Mesodermal cell (in vitro differentiated cells): ENCODE data around the gene DRAXIN.

ENCODE experiments used
- H3K27ac ChIP-seq: 2 replicates; pipeline ENCODE4 v1.7.0; 2013; ENCODE audit warnings: mild to moderate bottlenecking, low read depth, low read length, moderate library complexity; ENCODE audit not compliant: severe bottlenecking
- H3K36me3 ChIP-seq: 2 replicates; pipeline ENCODE4 v1.7.1; 2013; ENCODE audit warnings: mild to moderate bottlenecking, low read length, moderate library complexity; ENCODE audit not compliant: control insufficient read depth, insufficient read depth
- H3K4me1 ChIP-seq: one replicate; pipeline ENCODE4 v1.7.1; 2013; ENCODE audit warnings: mild to moderate bottlenecking, low read length; ENCODE audit not compliant: insufficient read depth, control insufficient read depth, poor library complexity, severe bottlenecking
- H3K4me3 ChIP-seq: 2 replicates; pipeline ENCODE4 v1.7.0; 2013; ENCODE audit warnings: low read length, control low read depth, mild to moderate bottlenecking; ENCODE audit not compliant: insufficient read depth, poor library complexity, severe bottlenecking; ENCODE audit errors: extremely low read depth
- H3K9me3 ChIP-seq: 2 replicates; pipeline ENCODE4 v1.7.1; 2013; ENCODE audit warnings: mild to moderate bottlenecking, low read length, moderate library complexity; ENCODE audit not compliant: control insufficient read depth
- WGBS, 2 experiments: methylation state at CpG; one replicate each; pipeline ENCODE4 v1.1.5; 2013; ENCODE audit warnings: missing lambda C conversion rate in 2 of 2; ENCODE audit not compliant: insufficient coverage in 2 of 2; 5-methylcytosine and 5-hydroxymethylcytosine counted together

The DRAXIN gene

DNA sequence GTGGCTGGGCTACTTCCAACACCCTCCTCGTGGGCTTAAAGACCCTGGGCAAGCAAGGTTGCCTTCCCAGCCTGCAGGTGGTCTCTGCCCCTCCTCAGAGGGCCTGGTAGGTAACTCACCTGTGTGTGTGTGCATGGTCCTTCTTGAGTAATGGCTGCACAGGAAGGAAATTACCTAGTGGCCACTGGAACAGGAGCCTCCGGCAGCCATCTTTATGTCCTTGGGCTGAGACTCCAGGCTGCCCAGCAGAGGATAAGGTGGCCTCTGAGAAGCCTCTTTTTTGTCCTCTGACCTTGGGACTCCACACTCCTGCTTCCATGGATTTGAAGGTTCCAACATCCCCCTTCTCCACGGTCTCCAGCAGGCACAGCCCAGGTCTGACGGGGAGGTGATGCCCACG, 20.0 kb downstream of the DRAXIN start:
- Histone ChIP-seq H3K9me3 (no peaks in the 10 kb centered on the region), H3K27ac (no peak overlapping the region), H3K36me3 (no peaks in the 10 kb centered on the region), H3K4me1 (no peaks in the 10 kb centered on the region), H3K4me3 (no peak overlapping the region)
- 93% methylated on average over 4 to 5 of the region's 5 CpGs for WGBS, 2 experiments

DNA sequence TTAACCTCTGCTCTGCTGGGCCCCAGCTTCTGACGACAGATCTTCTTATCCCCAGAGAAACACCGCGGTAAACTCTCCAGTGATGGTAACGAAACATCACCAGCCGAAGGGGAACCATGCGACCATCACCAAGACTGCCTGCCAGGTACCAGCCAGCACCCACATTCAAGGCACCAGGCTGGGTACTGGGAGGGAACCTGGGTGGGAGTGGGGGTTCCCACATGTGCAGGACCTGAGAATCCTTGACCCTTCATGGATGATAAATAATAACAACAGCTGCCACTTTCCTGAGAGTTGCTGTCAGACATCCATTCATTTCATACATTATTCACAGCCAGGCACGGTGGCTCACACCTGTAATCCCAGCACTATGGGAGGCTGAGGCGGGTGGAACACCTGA, 20.8 kb downstream of the DRAXIN start:
- Histone ChIP-seq H3K4me3 (no peak overlapping the region), H3K27ac (no peak overlapping the region), H3K36me3 (no peaks in the 10 kb centered on the region), H3K4me1 (no peaks in the 10 kb centered on the region), H3K9me3 (no peaks in the 10 kb centered on the region)
- 89 to 96% methylated on average over 5 to 7 of the region's 8 CpGs for WGBS, 2 experiments

DNA sequence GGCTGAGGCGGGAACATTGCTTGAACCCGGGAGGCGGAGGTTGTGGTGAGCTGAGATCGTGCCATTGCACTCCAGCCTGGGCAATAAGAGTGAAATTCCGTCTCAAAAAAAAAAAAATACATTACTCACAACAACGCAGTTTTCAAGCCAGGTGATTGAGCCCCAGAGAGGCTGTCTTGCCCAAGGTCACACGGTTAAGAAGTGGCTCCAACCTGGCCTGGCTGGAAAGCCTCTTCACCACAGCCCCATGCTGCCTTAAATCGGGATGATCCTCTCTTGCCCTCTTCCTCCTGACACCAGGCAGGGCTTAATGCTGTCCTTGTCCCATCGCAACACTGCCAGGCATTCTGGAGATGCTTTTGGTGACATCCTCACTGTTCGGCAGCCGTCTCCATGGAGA, 21.6 kb downstream of the DRAXIN start:
- no peak overlapping the region for H3K27ac ChIP-seq
- 86 to 95% methylated on average over 9 of the region's 11 CpGs for WGBS, 2 experiments
- no peaks in the 10 kb centered on the region for H3K36me3 ChIP-seq

DNA sequence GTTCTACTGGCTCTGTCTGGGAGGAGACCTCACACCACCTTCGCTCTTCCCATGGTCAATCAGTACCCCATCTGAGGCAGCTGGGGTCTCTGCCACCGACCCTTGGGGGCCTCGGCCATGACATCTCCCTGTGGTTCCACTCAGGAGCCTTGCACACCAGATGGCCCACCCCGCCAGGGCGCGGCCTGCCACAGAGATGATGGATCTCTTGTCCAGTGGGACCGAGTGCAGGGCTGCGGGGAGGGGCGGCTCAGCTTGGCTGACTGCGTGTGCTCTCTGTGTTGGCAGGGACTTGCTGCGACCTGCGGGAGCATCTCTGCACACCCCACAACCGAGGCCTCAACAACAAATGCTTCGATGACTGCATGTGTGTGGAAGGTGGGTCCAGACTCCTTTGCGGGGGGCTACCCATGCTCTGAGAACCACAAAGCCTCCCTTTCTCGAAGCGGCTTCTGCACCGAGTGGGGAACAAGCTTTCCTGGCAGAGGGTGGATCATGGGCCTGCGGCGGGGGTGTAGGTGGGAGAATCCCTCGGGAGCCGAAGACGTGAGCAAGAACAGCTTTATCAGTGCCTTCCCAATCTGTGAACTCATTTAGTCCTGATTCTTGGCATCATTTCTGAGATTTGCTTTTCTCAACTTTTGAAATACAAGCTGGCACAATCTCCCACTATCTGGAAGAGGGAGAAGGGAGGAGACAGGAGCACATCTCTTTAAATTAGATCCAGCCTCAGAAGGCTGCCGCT, 23.5 kb downstream of the DRAXIN start:
- no peaks in the 10 kb centered on the region for H3K4me1 ChIP-seq
- no peaks in the 10 kb centered on the region for H3K9me3 ChIP-seq
- H3K4me3 ChIP-seq: no peak overlapping the region
- H3K27ac ChIP-seq: no peak overlapping the region
- 95% methylated on average over 13 to 20 of the region's 24 CpGs for WGBS, 2 experiments
- H3K36me3 ChIP-seq: no peaks in the 10 kb centered on the region

More for the DNA sequence above, 21.6 kb downstream of the DRAXIN start:
- no peak overlapping the region for H3K4me3 ChIP-seq
- no peaks in the 10 kb centered on the region for H3K9me3 ChIP-seq
- no peaks in the 10 kb centered on the region for H3K4me1 ChIP-seq

DNA sequence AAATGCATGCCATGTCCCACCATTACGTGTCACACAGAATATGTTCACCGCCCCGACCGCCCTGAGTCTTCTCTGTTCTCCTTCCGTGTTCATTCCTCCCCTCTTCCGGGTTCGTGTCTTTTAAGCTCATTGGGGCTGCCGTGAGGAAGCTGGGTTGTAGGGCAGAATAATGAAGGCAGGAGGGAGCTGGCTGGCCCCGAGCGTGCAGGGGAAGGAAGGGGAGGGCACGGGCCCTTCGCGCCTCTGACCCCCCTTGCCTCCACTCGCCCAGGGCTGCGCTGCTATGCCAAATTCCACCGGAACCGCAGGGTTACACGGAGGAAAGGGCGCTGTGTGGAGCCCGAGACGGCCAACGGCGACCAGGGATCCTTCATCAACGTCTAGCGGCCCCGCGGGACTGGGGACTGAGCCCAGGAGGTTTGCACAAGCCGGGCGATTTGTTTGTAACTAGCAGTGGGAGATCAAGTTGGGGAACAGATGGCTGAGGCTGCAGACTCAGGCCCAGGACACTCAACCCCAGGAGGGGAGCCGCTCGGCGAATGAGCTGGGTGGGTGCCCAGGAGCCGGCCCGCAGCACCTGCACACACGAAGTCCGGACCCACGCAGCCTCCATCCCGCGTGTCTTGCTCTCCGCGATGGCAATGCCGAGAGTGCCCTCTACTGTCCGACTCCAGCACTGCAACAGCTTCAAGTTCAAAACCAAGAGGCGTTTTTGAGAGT, 28.0 kb downstream of the DRAXIN start:
- WGBS, 2 experiments: 26 to 53% methylated on average over 19 to 33 of the region's 44 CpGs
- Histone ChIP-seq H3K9me3 (no peaks in the 10 kb centered on the region), H3K36me3 (no peaks in the 10 kb centered on the region), H3K4me1 (no peaks in the 10 kb centered on the region), H3K4me3 (no peak overlapping the region), H3K27ac (no peak overlapping the region)

DNA sequence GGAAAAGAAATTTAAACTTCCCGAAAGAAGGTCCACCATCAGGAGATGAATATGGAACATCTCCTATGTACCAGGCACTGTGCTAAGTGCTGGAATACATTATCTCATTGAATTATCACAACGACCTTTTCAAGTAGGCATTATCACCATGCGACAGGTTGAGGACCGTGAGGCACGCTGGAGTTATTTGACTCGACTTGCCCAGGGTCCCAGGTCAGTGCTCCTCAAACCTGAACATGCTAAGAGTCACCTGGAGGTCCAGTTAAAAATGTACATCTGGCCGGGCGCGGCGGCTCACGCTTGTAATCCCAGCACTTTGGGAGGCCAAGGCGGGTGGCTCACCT, 28.5 kb downstream of the DRAXIN start:
- WGBS, 2 experiments: 89 to 97% methylated on average over 11 to 12 of the region's 12 CpGs
- no peaks in the 10 kb centered on the region for H3K9me3 ChIP-seq
- H3K27ac ChIP-seq: no peak overlapping the region
- no peaks in the 10 kb centered on the region for H3K36me3 ChIP-seq
- H3K4me3 ChIP-seq: no peak overlapping the region
- H3K4me1 ChIP-seq: no peaks in the 10 kb centered on the region

DNA sequence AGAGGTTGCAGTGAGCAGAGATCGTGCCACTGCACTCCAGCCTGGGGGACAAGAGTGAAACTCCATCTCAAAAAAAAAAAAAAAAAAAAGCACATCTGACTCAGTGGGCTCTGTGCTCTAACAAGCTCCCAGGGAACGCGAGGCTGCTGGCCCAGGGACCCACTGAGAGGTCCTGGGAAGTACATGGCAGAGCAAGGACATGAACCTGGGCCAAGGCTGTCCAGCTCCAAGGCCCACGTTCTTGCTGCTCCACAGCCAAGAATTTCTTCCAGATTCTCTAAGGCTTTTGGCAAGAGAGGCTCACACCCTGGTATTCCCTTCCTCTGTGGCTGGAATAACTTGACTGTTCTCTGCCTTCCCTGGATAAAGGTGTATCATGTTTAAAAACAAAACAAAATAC, 29.0 kb downstream of the DRAXIN start:
- Histone ChIP-seq H3K9me3 (no peaks in the 10 kb centered on the region), H3K4me3 (no peak overlapping the region), H3K4me1 (no peaks in the 10 kb centered on the region), H3K27ac (no peak overlapping the region), H3K36me3 (no peaks in the 10 kb centered on the region)
- WGBS, 2 experiments: 87 to 100% methylated on average over 3 to 4 of the region's 4 CpGs

DNA sequence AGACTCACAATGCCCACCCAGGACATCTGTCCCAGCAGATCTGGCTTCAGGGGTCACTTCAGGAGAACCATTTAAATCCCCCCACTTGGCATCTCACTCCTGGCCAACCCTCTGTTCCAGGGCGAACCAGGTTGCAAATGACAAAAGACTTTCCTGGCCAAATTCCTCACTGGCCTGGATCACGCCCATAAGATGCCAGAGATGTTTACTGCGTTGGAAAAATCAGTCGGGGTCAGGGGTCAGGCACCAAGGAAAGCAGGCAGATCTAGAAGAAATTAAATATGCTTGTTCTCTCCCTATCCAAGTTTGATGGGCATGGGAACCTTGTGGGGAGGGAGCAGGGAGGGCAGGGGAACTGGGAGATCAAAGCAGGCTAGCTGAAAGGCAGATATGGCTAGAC, 29.8 kb downstream of the DRAXIN start:
- Histone ChIP-seq H3K27ac (no peak overlapping the region), H3K9me3 (no peaks in the 10 kb centered on the region), H3K4me1 (no peaks in the 10 kb centered on the region), H3K4me3 (no peak overlapping the region), H3K36me3 (no peaks in the 10 kb centered on the region)
- WGBS, 2 experiments: 85 to 96% methylated on average over 3 of the region's 4 CpGs

DNA sequence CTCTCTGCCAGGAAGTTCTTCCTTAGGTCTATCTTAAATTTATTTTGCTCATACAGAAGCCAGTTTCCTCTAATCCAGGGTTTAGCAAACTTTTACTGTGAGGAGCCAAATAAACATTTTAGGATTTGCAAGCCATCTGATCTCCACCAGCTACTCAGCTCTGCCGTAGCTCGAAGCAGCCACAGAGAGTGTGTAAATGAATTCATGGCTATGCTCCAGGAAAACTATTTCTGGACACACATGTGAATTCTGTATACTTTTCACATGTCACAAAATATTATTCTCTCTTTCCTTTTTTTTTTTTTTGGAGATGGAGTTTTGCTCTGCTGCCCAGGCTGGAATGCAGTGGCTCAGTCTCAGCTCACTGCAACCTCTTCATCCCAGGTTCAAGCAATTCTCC, 31.0 kb downstream of the DRAXIN start:
- no peaks in the 10 kb centered on the region for H3K36me3 ChIP-seq
- 86 to 100% methylated on average over 1 to 2 of the region's 2 CpGs for WGBS, 2 experiments
- H3K27ac ChIP-seq: no peak overlapping the region

DNA sequence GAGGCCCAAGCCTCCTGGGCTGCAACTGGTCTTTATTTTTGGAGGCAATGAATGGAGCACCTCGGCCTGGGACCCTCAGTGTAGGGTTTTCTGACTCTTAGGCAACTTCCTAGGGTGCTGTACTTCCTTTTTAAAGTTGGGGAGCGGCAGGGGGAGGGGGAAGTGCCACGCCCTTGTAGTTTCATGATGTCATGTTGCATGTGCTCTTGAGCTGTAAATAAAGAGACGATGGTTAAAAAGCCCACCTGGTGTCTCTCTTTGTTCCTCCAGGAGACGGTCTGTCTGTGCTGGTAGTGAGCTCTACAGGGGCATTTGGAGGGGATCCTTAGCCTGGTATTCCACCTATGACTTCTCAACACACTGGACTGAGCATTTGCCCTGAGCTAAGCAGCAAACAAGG, 34.1 kb downstream of the DRAXIN start:
- H3K36me3 ChIP-seq: no peaks in the 10 kb centered on the region
- WGBS, 2 experiments: 74 to 77% methylated on average over 5 of the region's 5 CpGs
- peaks cover 16% of the 10 kb centered on the region for H3K4me1 ChIP-seq
- no peak overlapping the region for H3K4me3 ChIP-seq
- no peaks in the 10 kb centered on the region for H3K9me3 ChIP-seq
- H3K27ac ChIP-seq: no peak overlapping the region

More for the DNA sequence above, 31.0 kb downstream of the DRAXIN start:
- Histone ChIP-seq H3K4me3 (no peak overlapping the region), H3K9me3 (no peaks in the 10 kb centered on the region), H3K4me1 (no peaks in the 10 kb centered on the region)

DNA sequence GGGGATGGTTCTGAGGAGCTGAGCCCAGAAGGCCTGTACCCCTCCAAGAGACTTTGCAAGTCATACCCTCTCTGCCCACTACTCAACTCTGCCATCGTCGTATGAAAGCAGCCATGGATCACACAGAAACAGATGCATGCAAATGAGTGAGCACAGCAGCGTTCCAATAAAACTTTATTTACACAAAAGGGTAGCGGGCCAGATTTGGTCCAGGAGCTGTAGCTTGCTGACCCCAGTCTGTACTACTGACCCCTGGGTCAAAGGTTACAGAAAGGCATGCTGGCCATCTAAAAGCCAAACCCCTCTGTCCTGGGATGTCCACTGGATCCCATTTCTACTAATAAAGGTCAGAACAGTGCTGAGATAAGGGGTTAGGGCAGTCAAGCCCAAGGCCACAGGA, 35.6 kb downstream of the DRAXIN start:
- no peak overlapping the region for H3K27ac ChIP-seq
- peaks cover 25% of the 10 kb centered on the region for H3K4me1 ChIP-seq
- H3K9me3 ChIP-seq: no peaks in the 10 kb centered on the region
- WGBS, 2 experiments: 100% methylated on average over 2 to 3 of the region's 4 CpGs
- no peaks in the 10 kb centered on the region for H3K36me3 ChIP-seq
- H3K4me3 ChIP-seq: no peak overlapping the region
